Calu3 (cell line): ENCODE results near the gene OASL. TPM values are rescaled to one million over a fixed set of nuclear protein-coding genes. Genes with fewer than 3 reads are reported as not detected.

Source experiments
- BruUV-seq: library from RNA; stranded (reverse); fragments of 400-500 nt; replicated peaks from 2 replicates; lab custom pipeline; 2021; lab: Mats Ljungman, UMichigan
- CTCF ChIA-PET: fragments of 300-600 bp; sonication (Branson Sonifier 250); formaldehyde crosslinking; loops from one replicate; lab custom pipeline; 2022; ENCODE audit warnings: antibody characterized with exemption; lab: Charles Lee
- DNase-seq: peaks from one replicate; pipeline ENCODE4 v3.0.0; 2022
- H3K27ac Mint-ChIP-seq: one replicate; pipeline ENCODE4 v1.8.0; 2022; ENCODE audit warnings: mixed read lengths; ENCODE audit not compliant: unreplicated experiment
- H3K27me3 Mint-ChIP-seq: one replicate; pipeline ENCODE4 v1.8.0; 2022; ENCODE audit warnings: mixed read lengths; ENCODE audit not compliant: unreplicated experiment
- H3K36me3 Mint-ChIP-seq: one replicate; pipeline ENCODE4 v1.8.0; 2022; ENCODE audit warnings: mild to moderate bottlenecking, moderate library complexity, mixed read lengths; ENCODE audit not compliant: insufficient read depth, unreplicated experiment
- H3K4me1 Mint-ChIP-seq: one replicate; pipeline ENCODE4 v1.8.0; 2022; ENCODE audit warnings: mild to moderate bottlenecking, low read depth, mixed read lengths; ENCODE audit not compliant: unreplicated experiment
- H3K4me3 Mint-ChIP-seq: one replicate; pipeline ENCODE4 v1.8.0; 2022; ENCODE audit warnings: mild to moderate bottlenecking, low read depth, moderate library complexity, mixed read lengths; ENCODE audit not compliant: unreplicated experiment
- H3K9me3 Mint-ChIP-seq: one replicate; pipeline ENCODE4 v1.8.0; 2022; ENCODE audit warnings: low read depth, mixed read lengths; ENCODE audit not compliant: unreplicated experiment
- CTCF ChIP-seq: fragments of 200-600 bp; IDR thresholded peaks from one replicate; pipeline ENCODE4 v1.8.0; 2022; ENCODE audit warnings: antibody characterized with exemption; ENCODE audit not compliant: unreplicated experiment
- intact Hi-C: fragments of 100-400 bp; cut with micrococcal nuclease; formaldehyde crosslinking; loops from one replicate; pipeline ENCODE4 v1.10.0; 2022; ENCODE audit not compliant: unreplicated experiment
- total RNA-seq: library from RNA; stranded (reverse); gene quantifications from 2 replicates; pipeline ENCODE4 v1.2.3, GENCODE V29; 2022

The OASL gene
- total RNA-seq, 1 experiment from 2014 or later, result 73.7 TPM

GRCh38 chr12:121060149-121061001, 21.3 kb upstream of the OASL start:
- Mint-ChIP-seq H3K4me3 (peak overlapping the region; percentile 43), H3K27ac (peak overlapping the region; percentile 60), H3K27me3 (no peaks in the 10 kb centered on the region), H3K4me1 (peaks cover 7% of the 10 kb centered on the region), H3K9me3 (no peaks in the 10 kb centered on the region), H3K36me3 (no peaks in the 10 kb centered on the region)
- CTCF ChIA-PET, result interaction anchor here (0.6 to 1.3 kb wide), 6 partner anchors 9 to 568 kb away, joined by 3 to 9 read pairs (median 4); no protein-coding TSS in a partner anchor
- no TSS peak for BruUV-seq
- DNase-seq, result peak; percentile 49
- peak; percentile 41 for TF ChIP-seq CTCF
- intact Hi-C loops, result loop anchor here (2.0 to 5.0 kb wide), 3 partner anchors 37 to 162 kb away; no protein-coding TSS in a partner anchor

GRCh38 chr12:121059031-121059898, 20.2 kb upstream of the OASL start:
- intact Hi-C loops, result no loop called here
- DNase-seq, result no peak
- H3K27me3 Mint-ChIP-seq, result no peaks in the 10 kb centered on the region
- H3K4me1 Mint-ChIP-seq, result peaks cover 7% of the 10 kb centered on the region
- no peaks in the 10 kb centered on the region for H3K9me3 Mint-ChIP-seq
- CTCF ChIA-PET, result interaction anchor here (0.6 to 1.3 kb wide), 5 partner anchors 7 to 384 kb away, joined by 3 to 7 read pairs (median 4); no protein-coding TSS in a partner anchor
- no peak overlapping the region for H3K4me3 Mint-ChIP-seq
- BruUV-seq, result no TSS peak
- H3K36me3 Mint-ChIP-seq, result no peaks in the 10 kb centered on the region
- TF ChIP-seq CTCF, result no peak
- no peak overlapping the region for H3K27ac Mint-ChIP-seq

- CTCF ChIA-PET, result no interaction called here
- H3K27ac Mint-ChIP-seq, result no peak overlapping the region
- TF ChIP-seq CTCF, result no peak
- no TSS peak for BruUV-seq
- H3K9me3 Mint-ChIP-seq, result no peaks in the 10 kb centered on the region
- intact Hi-C loops, result no loop called here
- no peaks in the 10 kb centered on the region for H3K36me3 Mint-ChIP-seq
- peaks cover 13% of the 10 kb centered on the region for H3K27me3 Mint-ChIP-seq
- no peak overlapping the region for H3K4me3 Mint-ChIP-seq
- DNase-seq, result no peak
- H3K4me1 Mint-ChIP-seq, result peaks cover 7% of the 10 kb centered on the region
These were observed 18.7 kb upstream of the OASL start for GRCh38 chr12:121057794-121058193.

GRCh38 chr12:121053706-121054105, 14.7 kb upstream of the OASL start:
- no TSS peak for BruUV-seq
- CTCF ChIA-PET, result no interaction called here
- intact Hi-C loops, result no loop called here
- H3K27me3 Mint-ChIP-seq, result peaks cover 40% of the 10 kb centered on the region
- H3K36me3 Mint-ChIP-seq, result no peaks in the 10 kb centered on the region
- no peak for TF ChIP-seq CTCF
- no peak overlapping the region for H3K27ac Mint-ChIP-seq
- no peaks in the 10 kb centered on the region for H3K9me3 Mint-ChIP-seq
- H3K4me3 Mint-ChIP-seq, result no peak overlapping the region
- H3K4me1 Mint-ChIP-seq, result no peaks in the 10 kb centered on the region
- DNase-seq, result no peak
